ENCODE results near the gene SHTN1. TPM values are rescaled to one million over a fixed set of nuclear protein-coding genes. Genes with fewer than 3 reads are reported as not detected.

SHTN1 gene
- total and polyA plus RNA-seq, 2 experiments from 2014 or later: 0.86 to 3.5 TPM

DNA sequence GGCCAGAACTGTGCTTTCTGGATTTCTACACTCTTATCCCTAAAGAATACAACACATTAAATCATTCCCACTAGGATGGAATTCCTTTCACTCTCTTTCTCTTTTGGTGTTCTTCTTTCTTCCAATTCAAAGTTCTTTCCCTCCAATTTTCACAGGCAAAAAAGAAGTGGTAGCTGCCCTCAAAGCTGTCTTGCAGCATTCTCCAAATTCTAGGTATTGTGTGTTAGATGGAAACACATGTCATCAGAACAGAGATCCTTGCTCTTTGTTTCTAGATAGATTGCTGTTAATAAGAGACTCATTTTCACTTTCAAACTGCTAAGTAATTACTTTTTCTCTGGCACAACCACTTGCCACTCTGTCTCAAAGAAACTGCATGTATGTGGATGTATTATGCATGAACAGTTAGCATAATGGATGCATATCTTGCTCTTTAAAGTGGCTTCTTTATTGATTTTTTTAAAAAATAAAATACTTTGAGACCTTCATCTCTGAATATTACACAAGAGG is 31.0 kb downstream of the SHTN1 start:
- Histone ChIP-seq H2AFZ (no peak overlapping the region), H3K27ac (peak overlapping the region; percentile 33), H3K9me3 (ENCODE audit: low read depth) (no peaks in the 10 kb centered on the region), H3K36me3 (ENCODE audit: low read depth) (no peaks in the 10 kb centered on the region), H3K4me3 (peak overlapping the region; percentile 45), H3K9me2 (ENCODE audit: insufficient read depth) (no peaks in the 10 kb centered on the region), H3K9ac (peak overlapping the region; percentile 6; the same call in 1 of the 2 replicates), H3K4me2 (ENCODE audit: unreplicated experiment) (peak overlapping the region; percentile 75), H3K79me2 (ENCODE audit: insufficient read depth) (no peaks in the 10 kb centered on the region), H4K20me1 (ENCODE audit: insufficient read depth) (no peaks in the 10 kb centered on the region), H3K27me3 (replicated peaks; ENCODE audit: insufficient read depth) (no peaks in the 10 kb centered on the region), H3F3A (ENCODE audit: insufficient read depth) (peaks cover 20% of the 10 kb centered on the region), H3K4me1 (ENCODE audit: insufficient read depth) (peaks cover 14% of the 10 kb centered on the region)
- TF ChIP-seq EZH2 (IDR thresholded peaks at IDR 0.05; ENCODE audit: insufficient read depth, poor library complexity, severe bottlenecking) (no peak), EZH2phosphoT487 (IDR thresholded peaks at IDR 0.05; ENCODE audit: insufficient read depth, low read depth) (no peak)
- DNase-seq: peak; percentile 4
- in situ Hi-C loops (cut with MboI): no loop called here

DNA sequence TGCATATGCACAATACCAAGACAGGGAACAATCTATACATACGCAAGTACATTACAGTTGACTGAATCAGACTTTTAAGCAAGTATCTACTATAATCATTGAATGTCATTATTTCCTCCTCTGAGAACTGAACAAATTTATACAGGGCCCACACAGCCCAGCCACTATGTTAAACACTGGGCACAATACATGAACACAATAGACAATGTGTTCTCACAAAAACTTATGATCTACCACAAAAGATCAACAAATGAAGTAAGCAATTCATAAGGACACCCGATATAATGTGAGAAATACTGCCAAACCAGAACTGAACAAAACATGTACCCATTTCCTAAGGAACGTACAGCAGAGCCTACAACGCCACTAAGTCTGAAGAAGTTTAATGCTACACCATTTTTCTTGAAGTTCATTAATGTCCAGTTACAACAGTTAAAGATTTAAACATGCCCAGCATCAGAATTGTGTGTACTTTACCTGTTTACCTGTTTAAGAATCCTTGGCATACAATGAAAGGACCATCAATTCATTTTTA is 31.5 kb downstream of the SHTN1 start:
- Histone ChIP-seq H3K36me3 (ENCODE audit: low read depth) (no peaks in the 10 kb centered on the region), H3K4me1 (ENCODE audit: insufficient read depth) (peaks cover 14% of the 10 kb centered on the region), H3K27ac (no peak overlapping the region)

DNA sequence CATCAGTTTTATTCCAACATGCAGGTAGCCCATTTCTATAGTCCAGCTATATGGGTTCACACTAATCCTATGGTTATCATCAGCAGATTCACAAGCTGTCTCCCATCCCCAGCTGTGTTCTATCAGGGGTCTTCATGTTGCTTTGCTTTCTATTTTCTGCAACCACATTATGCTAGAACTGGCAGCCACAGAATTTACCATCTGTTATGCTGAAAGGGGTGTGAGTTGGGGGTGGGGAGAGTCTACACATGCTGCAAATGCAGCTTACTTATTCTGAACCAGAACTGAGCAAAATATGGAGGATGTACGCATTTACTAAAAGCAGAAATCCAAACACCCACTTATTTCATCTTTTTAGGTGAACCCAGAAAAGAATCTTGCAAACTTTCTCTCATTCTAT is 32.9 kb downstream of the SHTN1 start:
- TF ChIP-seq EZH2 (IDR thresholded peaks at IDR 0.05; ENCODE audit: insufficient read depth, poor library complexity, severe bottlenecking): no peak
- TF ChIP-seq EZH2phosphoT487 (IDR thresholded peaks at IDR 0.05; ENCODE audit: insufficient read depth, low read depth): no peak
- Histone ChIP-seq H3K27me3 (replicated peaks; ENCODE audit: insufficient read depth) (no peaks in the 10 kb centered on the region), H2AFZ (no peak overlapping the region), H3K4me1 (ENCODE audit: insufficient read depth) (peaks cover 14% of the 10 kb centered on the region), H3K9me3 (ENCODE audit: low read depth) (no peaks in the 10 kb centered on the region), H3F3A (ENCODE audit: insufficient read depth) (peaks cover 20% of the 10 kb centered on the region), H3K9ac (no peak overlapping the region), H3K9me2 (ENCODE audit: insufficient read depth) (no peaks in the 10 kb centered on the region), H3K79me2 (ENCODE audit: insufficient read depth) (no peaks in the 10 kb centered on the region), H3K27ac (no peak overlapping the region), H3K4me3 (no peak overlapping the region), H3K4me2 (ENCODE audit: unreplicated experiment) (no peak overlapping the region), H3K36me3 (ENCODE audit: low read depth) (peaks cover 3% of the 10 kb centered on the region; the same call in 1 of the 2 replicates), H4K20me1 (ENCODE audit: insufficient read depth) (no peaks in the 10 kb centered on the region)
- DNase-seq: no peak
- 84 to 94% methylated on average over 1 of the region's 1 CpG for WGBS, 2 experiments (ENCODE audit: low coverage in 1 of 2, low lambda C conversion rate in 2 of 2, missing lambda C conversion rate in 2 of 2)
- in situ Hi-C loops (cut with MboI): no loop called here

More for the DNA sequence above, 31.5 kb downstream of the SHTN1 start:
- no peak for DNase-seq
- Histone ChIP-seq H2AFZ (no peak overlapping the region), H3K4me2 (ENCODE audit: unreplicated experiment) (no peak overlapping the region), H3K4me3 (no peak overlapping the region), H3K9ac (no peak overlapping the region), H3K79me2 (ENCODE audit: insufficient read depth) (no peaks in the 10 kb centered on the region), H4K20me1 (ENCODE audit: insufficient read depth) (no peaks in the 10 kb centered on the region), H3K9me3 (ENCODE audit: low read depth) (no peaks in the 10 kb centered on the region), H3K27me3 (replicated peaks; ENCODE audit: insufficient read depth) (no peaks in the 10 kb centered on the region), H3F3A (ENCODE audit: insufficient read depth) (peaks cover 20% of the 10 kb centered on the region), H3K9me2 (ENCODE audit: insufficient read depth) (no peaks in the 10 kb centered on the region)
- TF ChIP-seq EZH2phosphoT487 (IDR thresholded peaks at IDR 0.05; ENCODE audit: insufficient read depth, low read depth): no peak
- no peak for TF ChIP-seq EZH2 (IDR thresholded peaks at IDR 0.05; ENCODE audit: insufficient read depth, poor library complexity, severe bottlenecking)
- WGBS, 2 experiments (ENCODE audit: low coverage in 1 of 2, low lambda C conversion rate in 2 of 2, missing lambda C conversion rate in 2 of 2): 97 to 99% methylated on average over 4 of the region's 4 CpGs
- in situ Hi-C loops (cut with MboI): no loop called here

DNA sequence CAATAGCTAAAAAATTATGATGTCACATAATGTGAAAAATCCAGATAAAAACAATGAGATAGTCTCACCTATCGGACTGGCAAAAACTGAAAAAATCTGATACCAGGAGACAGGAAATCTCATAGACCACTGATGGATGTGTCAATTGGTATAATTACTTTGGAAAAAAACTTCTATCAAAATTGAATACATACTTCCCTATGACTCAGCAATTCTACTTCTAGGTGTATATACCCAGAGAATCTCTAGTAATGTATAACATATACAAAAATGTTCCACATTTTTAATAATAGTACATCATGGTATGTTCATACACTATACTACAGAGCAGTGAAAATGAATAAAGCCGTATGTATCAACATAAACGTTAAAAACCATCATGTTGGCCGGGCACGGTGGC is 34.9 kb downstream of the SHTN1 start:
- no peak for DNase-seq

More for the DNA sequence above, 34.9 kb downstream of the SHTN1 start:
- Histone ChIP-seq H3K4me1 (ENCODE audit: insufficient read depth) (peaks cover 12% of the 10 kb centered on the region), H3F3A (ENCODE audit: insufficient read depth) (peaks cover 15% of the 10 kb centered on the region), H2AFZ (no peak overlapping the region), H3K27ac (no peak overlapping the region), H3K9me3 (ENCODE audit: low read depth) (no peaks in the 10 kb centered on the region), H3K79me2 (ENCODE audit: insufficient read depth) (no peaks in the 10 kb centered on the region), H3K9me2 (ENCODE audit: insufficient read depth) (no peaks in the 10 kb centered on the region), H3K9ac (no peak overlapping the region), H3K4me2 (ENCODE audit: unreplicated experiment) (no peak overlapping the region), H3K36me3 (ENCODE audit: low read depth) (peaks cover 3% of the 10 kb centered on the region; the same call in 1 of the 2 replicates), H3K27me3 (replicated peaks; ENCODE audit: insufficient read depth) (no peaks in the 10 kb centered on the region), H4K20me1 (ENCODE audit: insufficient read depth) (no peaks in the 10 kb centered on the region), H3K4me3 (no peak overlapping the region)
- 94 to 97% methylated on average over 5 of the region's 5 CpGs for WGBS, 2 experiments (ENCODE audit: low coverage in 1 of 2, low lambda C conversion rate in 2 of 2, missing lambda C conversion rate in 2 of 2)
- TF ChIP-seq EZH2 (IDR thresholded peaks at IDR 0.05; ENCODE audit: insufficient read depth, poor library complexity, severe bottlenecking) (no peak), EZH2phosphoT487 (IDR thresholded peaks at IDR 0.05; ENCODE audit: insufficient read depth, low read depth) (no peak)
- in situ Hi-C loops (cut with MboI): no loop called here

Data from GM23248 (cell line).